Activated CD8-positive, alpha-beta T cell treated with anti-CD3 and anti-CD28 coated beads for 36 hours (primary cell): ENCODE data around the gene TENT4B. TPM values are rescaled to one million over a fixed set of nuclear protein-coding genes. Genes with fewer than 3 reads are reported as not detected.
A peak's percentile ranks its signal among the peaks of the same experiment; 100 is the strongest.

Experiments
- ATAC-seq: fragments of 200-7000 bp; cut with Tn5 transposase; one replicate; pipeline ENCODE4 v1.10.0; 2021; ENCODE audit warnings: mild to moderate bottlenecking, moderate library complexity
- CTCF ChIA-PET: fragments of 350-600 bp; sonication (Branson Sonifier 250); formaldehyde crosslinking; loops from one replicate; lab custom pipeline; 2021; ENCODE audit warnings: antibody characterized with exemption; lab: Charles Lee
- POLR2A ChIA-PET: fragments of 350-600 bp; sonication (Branson Sonifier 250); formaldehyde crosslinking; loops from one replicate; lab custom pipeline; 2021; ENCODE audit warnings: antibody characterized with exemption; lab: Charles Lee
- DNase-seq: peaks from one replicate; pipeline ENCODE4 v3.0.0-alpha.2; 2020
- H3K27ac Mint-ChIP-seq: one replicate; pipeline ENCODE4 v1.8.0; 2021; ENCODE audit warnings: mild to moderate bottlenecking, mixed read lengths
- H3K27me3 Mint-ChIP-seq: one replicate; pipeline ENCODE4 v1.8.0; 2021; ENCODE audit warnings: mixed read lengths
- H3K36me3 Mint-ChIP-seq: one replicate; pipeline ENCODE4 v1.8.0; 2021; ENCODE audit warnings: low read depth, mixed read lengths
- H3K4me1 Mint-ChIP-seq: one replicate; pipeline ENCODE4 v1.8.0; 2021; ENCODE audit warnings: low read depth, mixed read lengths
- H3K4me3 Mint-ChIP-seq: one replicate; pipeline ENCODE4 v1.8.0; 2021; ENCODE audit warnings: mild to moderate bottlenecking, moderate library complexity, mixed read lengths
- H3K9me3 Mint-ChIP-seq: one replicate; pipeline ENCODE4 v1.8.0; 2021; ENCODE audit warnings: mixed read lengths
- CTCF ChIP-seq: fragments of 200-600 bp; IDR thresholded peaks from one replicate; pipeline ENCODE4 v1.8.0; 2022; ENCODE audit warnings: antibody characterized with exemption, mild to moderate bottlenecking
- intact Hi-C: fragments of 100-400 bp; cut with micrococcal nuclease; formaldehyde crosslinking; loops from one replicate; pipeline ENCODE4 v1.10.0; 2022
- total RNA-seq, 2 experiments: library from RNA; stranded (reverse); gene quantifications; one replicate each; pipeline ENCODE4 v1.2.3, GENCODE V29; 2021

The TENT4B gene
- total RNA-seq, 2 experiments from 2014 or later = 19.0 to 19.2 TPM

DNA sequence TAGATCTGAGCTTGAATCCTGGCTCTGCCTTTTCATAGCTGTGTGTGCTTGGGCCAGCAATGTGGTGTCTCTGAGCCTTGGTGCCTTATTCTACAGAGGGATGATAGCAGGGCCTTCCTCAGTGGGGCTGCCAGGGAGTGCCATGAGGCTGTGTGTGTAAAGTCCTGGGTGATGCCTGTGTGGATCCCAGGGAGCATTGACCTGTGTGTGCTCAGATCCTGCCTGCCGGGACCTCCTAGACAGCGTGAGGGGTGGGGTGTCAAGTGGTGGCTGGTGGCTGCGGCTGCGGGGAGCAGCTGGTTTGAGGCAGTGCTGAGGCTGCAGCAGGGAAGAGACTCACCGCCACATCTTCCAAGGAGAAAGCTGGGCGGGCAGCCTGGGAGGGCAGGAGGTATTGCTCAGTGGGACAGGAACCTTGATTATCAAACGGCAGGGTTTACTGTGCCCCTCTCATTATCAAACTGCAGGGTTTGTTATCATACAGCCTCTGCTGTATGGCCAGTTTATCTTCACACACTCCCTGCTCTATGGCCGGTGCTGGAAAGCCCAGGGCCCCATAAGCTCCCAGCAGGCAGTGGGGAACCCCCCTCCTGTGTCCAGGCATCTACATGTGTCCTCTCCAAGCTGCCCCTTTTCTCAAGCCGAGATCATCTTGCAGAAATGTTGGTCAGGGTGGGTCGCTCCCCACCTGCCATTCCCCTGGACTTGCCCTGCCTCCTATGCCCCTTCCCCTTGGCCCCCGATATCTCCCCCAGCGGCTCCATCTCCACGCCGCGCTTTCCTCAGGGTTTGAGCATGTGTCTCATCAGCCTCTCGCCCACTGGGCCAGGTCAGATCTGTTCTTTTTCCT lies 110.2 kb downstream of the TENT4B start:
- intact Hi-C loops = no loop called here
- peaks cover 57% of the 10 kb centered on the region for H3K4me1 Mint-ChIP-seq
- ATAC-seq (no peak), DNase-seq (no peak)
- H3K27me3 Mint-ChIP-seq = no peaks in the 10 kb centered on the region
- peak overlapping the region; percentile 95 for H3K27ac Mint-ChIP-seq
- ChIA-PET CTCF (no interaction called here), POLR2A (interaction anchor here (1.3 to 16.4 kb wide), 2 partner anchors 18 to 111 kb away, joined by 3 to 215 read pairs; no protein-coding TSS in a partner anchor)
- H3K4me3 Mint-ChIP-seq = peak overlapping the region; percentile 5
- H3K36me3 Mint-ChIP-seq = peaks cover 7% of the 10 kb centered on the region
- no peak for TF ChIP-seq CTCF
- H3K9me3 Mint-ChIP-seq = peaks cover 2% of the 10 kb centered on the region

GRCh38 chr16:50263940-50264929 lies 111.1 kb downstream of the TENT4B start:
- Mint-ChIP-seq H3K36me3 (peaks cover 14% of the 10 kb centered on the region), H3K27me3 (no peaks in the 10 kb centered on the region), H3K4me3 (peak overlapping the region; percentile 5), H3K4me1 (peaks cover 62% of the 10 kb centered on the region), H3K9me3 (peaks cover 2% of the 10 kb centered on the region), H3K27ac (peak overlapping the region; percentile 95)
- intact Hi-C loops = no loop called here
- POLR2A ChIA-PET = interaction anchor here (0.6 to 16.4 kb wide), 3 partner anchors 17 to 373 kb away, joined by 3 to 215 read pairs (median 3); no protein-coding TSS in a partner anchor
- CTCF ChIA-PET = interaction anchor here (0.6 to 1.1 kb wide), 3 partner anchors 9 to 63 kb away, joined by 3 to 6 read pairs (median 3); no protein-coding TSS in a partner anchor
- ATAC-seq (peak; percentile 51), DNase-seq (peak; percentile 69)
- TF ChIP-seq CTCF = no peak

DNA sequence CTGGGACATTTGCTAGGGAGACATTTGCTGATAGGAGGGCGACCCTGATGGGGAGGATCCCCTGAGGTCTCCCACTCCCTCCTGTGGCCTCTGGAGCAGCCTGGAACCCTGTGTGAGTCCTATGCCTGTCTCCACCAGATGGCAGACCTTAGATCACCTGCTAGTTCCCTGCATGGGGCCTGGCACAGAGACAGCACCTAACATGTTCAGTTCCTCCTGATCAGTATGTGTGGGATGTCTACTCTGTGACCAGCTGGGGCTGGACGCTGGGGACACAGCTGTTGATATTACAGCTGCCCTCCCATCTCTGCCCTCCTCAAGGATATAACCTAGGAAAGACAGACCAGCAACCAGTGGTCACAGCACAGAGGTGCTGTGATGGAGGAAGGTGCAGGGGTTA lies 112.2 kb downstream of the TENT4B start:
- peaks cover 2% of the 10 kb centered on the region for H3K9me3 Mint-ChIP-seq
- no peak for ATAC-seq

More for the DNA sequence above, 112.2 kb downstream of the TENT4B start:
- peak; percentile 37 for TF ChIP-seq CTCF
- intact Hi-C loops = no loop called here
- Mint-ChIP-seq H3K4me3 (peak overlapping the region; percentile 22), H3K4me1 (peaks cover 62% of the 10 kb centered on the region), H3K36me3 (peaks cover 20% of the 10 kb centered on the region), H3K27me3 (no peaks in the 10 kb centered on the region), H3K27ac (peak overlapping the region; percentile 95)
- POLR2A ChIA-PET = interaction anchor here (0.8 to 16.4 kb wide), 6 partner anchors 16 to 197 kb away, joined by 3 to 215 read pairs (median 4); no protein-coding TSS in a partner anchor
- CTCF ChIA-PET = interaction anchor here (1.1 to 1.6 kb wide), 3 partner anchors 10 to 13 kb away, joined by 3 to 15 read pairs (median 8); no protein-coding TSS in a partner anchor
- DNase-seq = peak; percentile 57
